HG02970 (cell line): ENCODE results near the gene CHRM1.

ENCODE experiments used
- ATAC-seq: cut with Tn5 transposase; IDR thresholded peaks from one replicate; pipeline ENCODE4 v1.9.1; 2021; ENCODE audit warnings: mild to moderate bottlenecking, moderate library complexity, moderate number of reproducible peaks; ENCODE audit not compliant: unreplicated experiment, low FRiP score

The CHRM1 gene

GRCh38 chr11:62926680-62927455 lies 5.7 kb upstream of the CHRM1 start:
- no peak for ATAC-seq

GRCh38 chr11:62925745-62926679 lies 4.8 kb upstream of the CHRM1 start:
- no peak for ATAC-seq

GRCh38 chr11:62925308-62925707 lies 4.1 kb upstream of the CHRM1 start:
- no peak for ATAC-seq

- no peak for ATAC-seq
Observed at GRCh38 chr11:62923601-62924411, 2.6 kb upstream of the CHRM1 start.

- no peak for ATAC-seq
Observed at GRCh38 chr11:62922653-62923431, 1.7 kb upstream of the CHRM1 start.

GRCh38 chr11:62922189-62922589 lies 1.0 kb upstream of the CHRM1 start:
- no peak for ATAC-seq

GRCh38 chr11:62921573-62922188 lies 518 bp upstream of the CHRM1 start:
- ATAC-seq, result no peak

GRCh38 chr11:62919898-62920640 lies 1.1 kb downstream of the CHRM1 start:
- no peak for ATAC-seq

GRCh38 chr11:62919476-62919875 lies 1.7 kb downstream of the CHRM1 start:
- ATAC-seq, result no peak

- ATAC-seq, result no peak
Observed at GRCh38 chr11:62918531-62918930, 2.6 kb downstream of the CHRM1 start.

- no peak for ATAC-seq
Observed at GRCh38 chr11:62917906-62918502, 3.2 kb downstream of the CHRM1 start.

GRCh38 chr11:62914416-62914815 lies 6.7 kb downstream of the CHRM1 start:
- ATAC-seq, result no peak

GRCh38 chr11:62912268-62912667 lies 8.9 kb downstream of the CHRM1 start:
- no peak for ATAC-seq

GRCh38 chr11:62911137-62912130 lies 9.7 kb downstream of the CHRM1 start:
- ATAC-seq, result no peak

GRCh38 chr11:62910141-62910882 lies 10.9 kb downstream of the CHRM1 start:
- ATAC-seq, result no peak

GRCh38 chr11:62909107-62909894 lies 11.9 kb downstream of the CHRM1 start:
- no peak for ATAC-seq
